Lung (tissue), 12 donors: ENCODE results near the gene CBY1. TPM values are rescaled to one million over a fixed set of nuclear protein-coding genes. Genes with fewer than 3 reads are reported as not detected.

ENCODE experiments used
- ATAC-seq: fragments of 200-7000 bp; cut with Tn5 transposase; one replicate; pipeline ENCODE4 v1.9.1; 2020; ENCODE audit warnings: moderate number of reproducible peaks; ENCODE audit not compliant: insufficient read depth, low FRiP score
- DNase-seq, 3 donors: peaks; one replicate each; pipeline ENCODE4 v3.0.0-alpha.2; 2013 to 2017
- H3K27ac ChIP-seq, 2 donors: one replicate each; pipeline ENCODE4 v1.5.1; 2013; ENCODE audit warnings: mild to moderate bottlenecking in 2 of 2, moderate library complexity in 2 of 2, control low read depth in 1 of 2, inconsistent platforms in 1 of 2, low read depth in 1 of 2, low read length in 1 of 2
- H3K27me3 ChIP-seq, 3 donors: one replicate each; pipeline ENCODE4 v1.5.1; 2013; ENCODE audit warnings: low read length in 2 of 3; ENCODE audit not compliant: control insufficient read depth in 3 of 3, insufficient read depth in 3 of 3
- H3K36me3 ChIP-seq, 4 donors: one replicate each; pipeline ENCODE4 v1.5.1; 2013; ENCODE audit warnings: low read length in 4 of 4, mild to moderate bottlenecking in 1 of 4, moderate library complexity in 1 of 4; ENCODE audit not compliant: control insufficient read depth in 4 of 4, insufficient read depth in 4 of 4
- H3K4me1 ChIP-seq, 5 donors: one replicate each; pipeline ENCODE4 v1.5.1; 2013; ENCODE audit warnings: low read length in 5 of 5, mild to moderate bottlenecking in 2 of 5, moderate library complexity in 1 of 5; ENCODE audit not compliant: control insufficient read depth in 5 of 5, insufficient read depth in 5 of 5
- H3K4me3 ChIP-seq: one replicate; pipeline ENCODE4 v1.5.1; 2013; ENCODE audit warnings: mild to moderate bottlenecking, control low read depth, moderate library complexity
- H3K9ac ChIP-seq, 2 donors: one replicate each; pipeline ENCODE4 v1.5.1; 2013; ENCODE audit warnings: low read length in 2 of 2, control low read depth in 1 of 2; ENCODE audit not compliant: insufficient read depth in 1 of 2
- H3K9me3 ChIP-seq, 4 donors: one replicate each; pipeline ENCODE4 v1.5.1; 2013; ENCODE audit warnings: low read length in 3 of 4, mild to moderate bottlenecking in 1 of 4, moderate library complexity in 1 of 4; ENCODE audit not compliant: control insufficient read depth in 4 of 4, insufficient read depth in 3 of 4
- CTCF ChIP-seq: IDR thresholded peaks from 2 replicates; pipeline ENCODE4 v1.5.1; 2012; ENCODE audit warnings: mild to moderate bottlenecking; ENCODE audit errors: control extremely low read depth, extremely low read depth
- WGBS, 2 donors: extraction: QIAGEN DNeasy Blood & Tissue Kit; methylation state at CpG; one replicate each; pipeline ENCODE4 v1.1.7; 2013; 5-methylcytosine and 5-hydroxymethylcytosine counted together
- polyA plus RNA-seq, 2 donors: library from polyadenylated mRNA; stranded (reverse); fragments of 200-250 nt; gene quantifications; one replicate each; pipeline ENCODE4 v1.2.1, GENCODE V29; 2013
- total RNA-seq, 2 donors: library from RNA; depleted of rRNA in 1 of 2; stranded (reverse); fragments of >200 nt in 1 of 2; gene quantifications; one replicate each; pipeline ENCODE4 v1.2.1, GENCODE V29; 2014 to 2021
- donor health status: control.
- donor health status: control.
- donor health status: Bipolar disorder and iron deficiency.
- donor health status: healthy.
- donor health status: DM: yes; HTN: yes; CAD: no.

The CBY1 gene
- total and polyA plus RNA-seq, 4 donors: 24.8 to 49.0 (median 29.2) TPM

GRCh38 chr22:38689651-38690050 lies 33.2 kb downstream of the CBY1 start:
- no peaks in the 10 kb centered on the region for H3K9me3 ChIP-seq
- DNase-seq (no peak), ATAC-seq (no peak)
- 65 to 96% methylated on average over 1 of the region's 1 CpG for WGBS, 2 donors
- peaks cover 0 to 4% (median 0%) of the 10 kb centered on the region in 5 donors for H3K4me1 ChIP-seq
- no peaks in the 10 kb centered on the region for H3K27me3 ChIP-seq
- no peak overlapping the region for H3K4me3 ChIP-seq
- TF ChIP-seq CTCF: no peak
- H3K36me3 ChIP-seq: peaks cover 11 to 44% (median 29%) of the 10 kb centered on the region in 4 donors
- no peak overlapping the region for H3K9ac ChIP-seq
- H3K27ac ChIP-seq: no peak overlapping the region

- WGBS, 2 donors: 66% methylated on average over 2 of the region's 2 CpGs
- ATAC-seq (no peak), DNase-seq (no peak)
- Histone ChIP-seq H3K9me3 (no peaks in the 10 kb centered on the region), H3K4me3 (no peak overlapping the region), H3K4me1 (peaks cover 12 to 32% (median 17%) of the 10 kb centered on the region in 5 donors), H3K27ac (peak overlapping the region in 1 of 2 donors; percentile 56), H3K27me3 (no peaks in the 10 kb centered on the region), H3K9ac (no peak overlapping the region), H3K36me3 (peaks cover 5 to 15% (median 9%) of the 10 kb centered on the region in 4 donors)
- no peak for TF ChIP-seq CTCF
Measured at GRCh38 chr22:38694049-38694448, 37.6 kb downstream of the CBY1 start.

- H3K27me3 ChIP-seq: no peaks in the 10 kb centered on the region
- H3K27ac ChIP-seq: no peak overlapping the region
- DNase-seq (no peak), ATAC-seq (no peak)
- TF ChIP-seq CTCF: no peak
- peak overlapping the region in 1 of 2 donors; percentile 4 for H3K9ac ChIP-seq
- H3K4me1 ChIP-seq: peaks cover 12 to 39% (median 23%) of the 10 kb centered on the region in 5 donors
- no peaks in the 10 kb centered on the region for H3K9me3 ChIP-seq
- H3K4me3 ChIP-seq: no peak overlapping the region
- H3K36me3 ChIP-seq: peaks cover 4 to 12% (median 6%) of the 10 kb centered on the region in 4 donors
- WGBS, 2 donors: 56 to 78% methylated on average over 3 of the region's 3 CpGs
Measured at GRCh38 chr22:38694940-38695339, 38.5 kb downstream of the CBY1 start.
